Activated naive CD8-positive, alpha-beta T cell treated with anti-CD3 and anti-CD28 coated beads, Interleukin-2, amount 10 ng/mL, durations not matched to agents 7 days and 5 days (primary cell): ENCODE data around the gene BMPER. TPM values are rescaled to one million over a fixed set of nuclear protein-coding genes. Genes with fewer than 3 reads are reported as not detected.

Experiments used
- ATAC-seq: fragments of 150-1000 bp; cut with Tn5 transposase; one replicate; pipeline ENCODE4 v1.10.0; 2021; ENCODE audit warnings: low read depth, moderate library complexity
- POLR2A ChIA-PET: fragments of 350-600 bp; sonication (Branson Sonifier 250); formaldehyde crosslinking; loops from one replicate; lab custom pipeline; 2021; ENCODE audit warnings: antibody characterized with exemption; lab: Charles Lee
- DNase-seq: peaks from one replicate; pipeline ENCODE4 v3.0.0; 2021
- H3K27ac Mint-ChIP-seq: one replicate; pipeline ENCODE4 v1.8.0; 2022; ENCODE audit warnings: mild to moderate bottlenecking, mixed read lengths
- H3K27me3 Mint-ChIP-seq: one replicate; pipeline ENCODE4 v1.8.0; 2022; ENCODE audit warnings: mild to moderate bottlenecking, moderate library complexity, mixed read lengths
- H3K36me3 Mint-ChIP-seq: one replicate; pipeline ENCODE4 v1.8.0; 2021; ENCODE audit warnings: mild to moderate bottlenecking, mixed read lengths
- H3K4me1 Mint-ChIP-seq: one replicate; pipeline ENCODE4 v1.8.0; 2021; ENCODE audit warnings: mixed read lengths
- H3K4me3 Mint-ChIP-seq: one replicate; pipeline ENCODE4 v1.8.0; 2022; ENCODE audit warnings: mild to moderate bottlenecking, moderate library complexity, mixed read lengths
- H3K9me3 Mint-ChIP-seq: one replicate; pipeline ENCODE4 v1.8.0; 2021; ENCODE audit warnings: mixed read lengths
- total RNA-seq, 2 experiments: library from RNA; stranded (reverse); gene quantifications; one replicate each; pipeline ENCODE4 v1.2.3, GENCODE V29; 2021

Gene BMPER
- total RNA-seq, 2 experiments from 2014 or later: not detected

GRCh38 chr7:34064519-34065158, 159.3 kb downstream of the BMPER start:
- no peak for ATAC-seq
- Mint-ChIP-seq H3K4me1 (no peaks in the 10 kb centered on the region), H3K4me3 (no peak overlapping the region), H3K27me3 (no peaks in the 10 kb centered on the region), H3K9me3 (no peaks in the 10 kb centered on the region), H3K27ac (no peak overlapping the region), H3K36me3 (no peaks in the 10 kb centered on the region)
- DNase-seq: no peak
- POLR2A ChIA-PET: no interaction called here

DNA sequence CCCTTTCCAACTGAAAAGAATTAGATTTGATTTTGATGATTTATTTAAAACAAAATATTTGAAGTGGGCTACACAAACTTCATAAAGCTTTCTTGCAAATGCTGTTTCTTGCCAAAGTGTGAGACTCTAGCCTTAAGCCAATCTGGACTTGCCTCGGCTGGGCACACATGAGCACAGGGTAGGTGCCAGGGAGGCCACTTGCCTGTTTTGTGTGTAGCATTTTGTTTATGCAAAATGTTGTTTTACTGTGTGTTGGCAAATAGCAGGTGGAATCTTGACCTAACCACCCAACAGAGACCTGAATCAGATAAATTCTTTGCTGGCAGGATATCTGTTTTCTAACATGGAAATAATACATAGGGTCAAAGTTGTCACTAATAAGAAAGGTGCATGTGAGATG, 161.1 kb downstream of the BMPER start:
- Mint-ChIP-seq H3K36me3 (no peaks in the 10 kb centered on the region), H3K4me3 (no peak overlapping the region), H3K4me1 (peaks cover 1% of the 10 kb centered on the region), H3K27ac (no peak overlapping the region), H3K27me3 (no peaks in the 10 kb centered on the region), H3K9me3 (no peaks in the 10 kb centered on the region)
- POLR2A ChIA-PET: no interaction called here
- no peak for ATAC-seq
- no peak for DNase-seq

GRCh38 chr7:34067005-34067778, 161.9 kb downstream of the BMPER start:
- ATAC-seq (no peak), DNase-seq (no peak)
- Mint-ChIP-seq H3K27me3 (no peaks in the 10 kb centered on the region), H3K9me3 (no peaks in the 10 kb centered on the region), H3K4me1 (peaks cover 1% of the 10 kb centered on the region), H3K27ac (no peak overlapping the region), H3K4me3 (no peak overlapping the region), H3K36me3 (no peaks in the 10 kb centered on the region)
- POLR2A ChIA-PET: no interaction called here

DNA sequence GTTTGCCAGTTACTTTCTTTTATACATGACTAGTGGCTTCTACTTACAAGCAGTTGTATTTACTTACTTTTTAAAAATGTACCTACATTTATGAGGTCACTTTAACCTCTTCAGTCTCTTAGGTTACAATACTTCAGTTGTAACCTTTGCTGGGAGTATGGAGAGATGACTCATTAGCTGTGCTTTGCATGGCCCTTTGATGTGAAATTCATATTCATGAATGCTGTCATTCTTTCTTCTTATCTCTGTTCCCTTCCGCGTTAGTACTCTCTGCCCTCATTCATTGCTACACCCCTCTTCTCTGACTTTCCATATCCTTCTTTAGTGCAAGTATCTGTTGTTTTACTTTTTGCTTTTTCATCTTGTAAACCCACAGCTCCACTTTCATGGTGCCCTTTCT, 164.3 kb downstream of the BMPER start:
- POLR2A ChIA-PET: no interaction called here
- Mint-ChIP-seq H3K9me3 (no peaks in the 10 kb centered on the region), H3K36me3 (no peaks in the 10 kb centered on the region), H3K4me1 (peaks cover 1% of the 10 kb centered on the region), H3K27ac (no peak overlapping the region), H3K4me3 (no peak overlapping the region), H3K27me3 (no peaks in the 10 kb centered on the region)
- ATAC-seq (no peak), DNase-seq (no peak)

GRCh38 chr7:34070511-34071323, 165.4 kb downstream of the BMPER start:
- ATAC-seq (no peak), DNase-seq (no peak)
- Mint-ChIP-seq H3K9me3 (no peaks in the 10 kb centered on the region), H3K4me1 (peaks cover 1% of the 10 kb centered on the region), H3K27me3 (no peaks in the 10 kb centered on the region), H3K36me3 (no peaks in the 10 kb centered on the region), H3K27ac (no peak overlapping the region), H3K4me3 (no peak overlapping the region)
- POLR2A ChIA-PET: no interaction called here

DNA sequence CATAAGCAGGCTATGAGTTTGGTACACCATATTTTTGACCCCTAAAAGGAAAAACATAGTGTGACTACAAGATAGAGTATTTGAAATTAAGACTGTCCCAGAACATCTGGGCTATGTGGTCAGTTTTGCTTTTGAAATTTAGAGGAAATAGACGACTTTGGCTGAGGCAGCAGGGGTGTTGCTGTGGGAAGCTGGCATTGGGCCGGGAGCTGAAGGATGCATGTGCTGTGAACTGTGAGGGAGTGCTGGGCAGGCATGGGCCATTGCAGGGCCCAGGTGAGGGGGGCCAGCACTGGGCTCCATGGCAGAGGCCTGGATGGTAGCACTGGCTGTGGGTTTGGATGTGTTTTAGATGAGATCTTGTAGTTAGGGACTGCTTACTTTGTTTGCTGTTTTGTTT, 168.3 kb downstream of the BMPER start:
- no peak for DNase-seq

GRCh38 chr7:34074421-34074820, 169.1 kb downstream of the BMPER start:
- Mint-ChIP-seq H3K4me1 (peaks cover 1% of the 10 kb centered on the region), H3K4me3 (no peak overlapping the region), H3K27me3 (no peaks in the 10 kb centered on the region), H3K9me3 (peaks cover 1% of the 10 kb centered on the region), H3K36me3 (no peaks in the 10 kb centered on the region), H3K27ac (no peak overlapping the region)
- ATAC-seq (no peak), DNase-seq (no peak)
- POLR2A ChIA-PET: no interaction called here

More for the DNA sequence above, 168.3 kb downstream of the BMPER start:
- Mint-ChIP-seq H3K4me3 (no peak overlapping the region), H3K27me3 (no peaks in the 10 kb centered on the region), H3K9me3 (no peaks in the 10 kb centered on the region), H3K4me1 (peaks cover 1% of the 10 kb centered on the region), H3K27ac (no peak overlapping the region), H3K36me3 (no peaks in the 10 kb centered on the region)
- POLR2A ChIA-PET: no interaction called here
- ATAC-seq: no peak

DNA sequence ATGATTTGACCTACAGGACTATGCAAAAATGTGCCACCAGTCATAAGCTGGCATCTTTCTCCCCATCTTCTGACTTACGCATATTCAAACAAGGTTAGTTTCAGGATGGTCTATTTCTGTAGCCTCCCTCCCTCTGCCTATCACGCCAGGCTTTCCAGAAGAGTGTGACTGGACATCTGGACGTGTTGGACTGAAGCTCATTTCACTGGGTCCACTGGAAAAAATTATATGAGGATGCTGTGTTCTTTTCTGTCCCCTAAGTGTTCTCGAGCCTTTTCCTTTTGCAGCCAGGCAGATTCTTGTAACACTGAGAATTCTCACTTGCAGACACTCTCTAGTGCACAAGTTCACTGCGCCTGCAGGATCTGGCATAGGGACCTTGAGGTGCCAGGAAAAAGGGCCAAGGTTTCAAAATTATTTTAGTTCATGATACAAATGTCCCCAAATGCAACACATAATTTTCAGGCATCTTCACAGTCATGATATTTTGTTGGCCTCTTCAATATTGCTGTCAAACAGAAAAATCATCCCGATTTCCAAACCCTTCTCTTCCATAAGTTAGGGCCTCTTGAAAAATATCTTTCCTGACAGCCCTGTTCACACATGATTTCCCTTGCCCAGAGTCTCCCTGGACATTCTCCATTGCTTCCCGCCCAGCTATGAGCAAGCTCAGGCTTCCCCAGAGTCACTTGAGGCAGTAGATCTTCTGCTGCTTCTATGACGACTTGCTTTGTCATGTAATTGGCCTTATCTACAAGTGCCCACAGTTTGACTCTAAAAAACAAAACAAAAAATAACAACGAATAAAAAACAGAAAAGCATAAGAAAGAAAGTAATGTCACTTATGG, 170.4 kb downstream of the BMPER start:
- no peaks in the 10 kb centered on the region for H3K36me3 Mint-ChIP-seq
- POLR2A ChIA-PET: no interaction called here

GRCh38 chr7:34077168-34077567, 171.8 kb downstream of the BMPER start:
- H3K9me3 Mint-ChIP-seq: peaks cover 2% of the 10 kb centered on the region

More for the DNA sequence above, 170.4 kb downstream of the BMPER start:
- Mint-ChIP-seq H3K4me3 (no peak overlapping the region), H3K27me3 (no peaks in the 10 kb centered on the region), H3K4me1 (no peaks in the 10 kb centered on the region), H3K9me3 (peaks cover 2% of the 10 kb centered on the region), H3K27ac (no peak overlapping the region)
- ATAC-seq: no peak
- DNase-seq: no peak

GRCh38 chr7:34078864-34079263, 173.5 kb downstream of the BMPER start:
- DNase-seq (no peak), ATAC-seq (no peak)
- Mint-ChIP-seq H3K36me3 (no peaks in the 10 kb centered on the region), H3K4me1 (no peaks in the 10 kb centered on the region), H3K9me3 (peaks cover 2% of the 10 kb centered on the region), H3K4me3 (no peak overlapping the region), H3K27ac (no peak overlapping the region), H3K27me3 (no peaks in the 10 kb centered on the region)
- POLR2A ChIA-PET: no interaction called here

More at GRCh38 chr7:34077168-34077567, 171.8 kb downstream of the BMPER start:
- DNase-seq (no peak), ATAC-seq (no peak)
- Mint-ChIP-seq H3K4me1 (no peaks in the 10 kb centered on the region), H3K36me3 (no peaks in the 10 kb centered on the region), H3K4me3 (no peak overlapping the region), H3K27ac (no peak overlapping the region), H3K27me3 (no peaks in the 10 kb centered on the region)
- POLR2A ChIA-PET: no interaction called here

DNA sequence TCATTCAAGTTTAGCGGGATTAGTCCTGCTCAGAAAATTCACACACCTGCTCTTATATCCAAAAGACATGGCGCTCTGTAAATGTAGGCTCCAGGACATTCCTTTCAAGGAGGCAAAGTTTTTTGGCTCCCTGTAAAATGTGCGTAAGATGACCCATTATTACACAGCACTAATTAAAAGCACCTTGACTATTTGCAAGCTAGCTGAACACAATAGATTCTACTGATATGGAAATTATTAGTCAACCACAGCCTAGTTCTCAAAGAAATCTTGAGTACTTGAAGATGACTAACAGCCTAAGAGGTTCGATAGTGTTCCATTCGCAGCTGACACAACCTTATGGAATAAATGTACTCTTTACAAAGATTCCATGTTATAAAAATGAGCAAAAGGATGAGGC, 175.2 kb downstream of the BMPER start:
- POLR2A ChIA-PET: no interaction called here
- no peaks in the 10 kb centered on the region for H3K4me1 Mint-ChIP-seq
- no peak overlapping the region for H3K4me3 Mint-ChIP-seq
- peaks cover 2% of the 10 kb centered on the region for H3K9me3 Mint-ChIP-seq
- no peaks in the 10 kb centered on the region for H3K27me3 Mint-ChIP-seq
- H3K36me3 Mint-ChIP-seq: no peaks in the 10 kb centered on the region
- DNase-seq (no peak), ATAC-seq (no peak)
- no peak overlapping the region for H3K27ac Mint-ChIP-seq

- no peaks in the 10 kb centered on the region for H3K36me3 Mint-ChIP-seq
- H3K4me3 Mint-ChIP-seq: no peak overlapping the region
- no peak for ATAC-seq
- H3K27ac Mint-ChIP-seq: no peak overlapping the region
- POLR2A ChIA-PET: no interaction called here
- peaks cover 5% of the 10 kb centered on the region for H3K9me3 Mint-ChIP-seq
- no peak for DNase-seq
- no peaks in the 10 kb centered on the region for H3K27me3 Mint-ChIP-seq
- no peaks in the 10 kb centered on the region for H3K4me1 Mint-ChIP-seq
Measured at GRCh38 chr7:34081935-34082334, 176.6 kb downstream of the BMPER start.

DNA sequence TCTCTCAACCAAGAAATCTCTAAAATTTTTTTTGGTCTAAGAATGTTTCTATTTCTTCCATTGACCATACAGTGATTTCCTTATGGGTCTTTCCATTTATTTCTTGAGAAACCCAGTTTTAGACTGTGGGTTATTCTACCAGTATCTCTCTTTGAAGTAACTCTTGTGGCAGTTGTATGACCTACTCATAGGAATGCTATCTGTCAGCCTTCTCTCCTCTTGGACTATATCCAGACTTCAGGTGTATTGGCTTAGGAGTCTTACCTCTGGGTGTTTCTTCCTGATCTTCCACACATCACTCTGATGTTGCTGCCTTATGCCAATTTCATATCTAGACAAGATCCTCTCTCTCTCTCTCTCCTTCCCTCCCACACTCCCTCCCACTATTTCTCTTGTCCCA, 178.1 kb downstream of the BMPER start:
- DNase-seq: no peak
- H3K4me1 Mint-ChIP-seq: no peaks in the 10 kb centered on the region
- H3K9me3 Mint-ChIP-seq: peaks cover 5% of the 10 kb centered on the region
- H3K27ac Mint-ChIP-seq: no peak overlapping the region
- no peak overlapping the region for H3K4me3 Mint-ChIP-seq
- H3K36me3 Mint-ChIP-seq: no peaks in the 10 kb centered on the region
- POLR2A ChIA-PET: no interaction called here
- no peak for ATAC-seq
- no peaks in the 10 kb centered on the region for H3K27me3 Mint-ChIP-seq
